Measurements from ENCODE around the gene DNAJC1. TPM values are rescaled to one million over a fixed set of nuclear protein-coding genes. Genes with fewer than 3 reads are reported as not detected.
"Not testable (repeated sequence)": the region's sequence is repeated elsewhere in the genome, so short reads cannot be mapped to it uniquely, and the experiment has no call there.

DNAJC1 gene
- total RNA-seq, 1 experiment from 2014 or later = 12.9 TPM

DNA sequence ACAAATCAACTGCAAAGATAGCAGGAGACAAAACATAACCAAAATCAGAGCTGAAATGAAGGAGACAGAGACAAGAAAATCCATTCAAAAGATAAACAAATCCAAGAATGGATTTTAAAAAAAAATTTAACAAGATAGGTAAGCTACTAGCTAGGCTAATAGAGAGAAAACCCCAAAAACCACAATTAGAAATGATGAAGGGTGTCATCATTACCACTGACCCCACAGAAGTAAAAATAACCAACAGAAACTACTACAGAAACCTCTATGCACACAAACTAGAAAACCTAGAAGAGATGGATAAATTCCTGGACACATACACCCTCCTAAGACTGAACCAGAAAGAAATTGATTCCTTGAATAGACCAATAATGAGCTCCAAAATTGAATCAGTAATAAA, 117.6 kb downstream of the DNAJC1 start:
- no TSS peak for BruUV-seq (replicated peaks)
- Histone ChIP-seq H3K4me3 (ENCODE audit: low read depth in 2 of 2, low read length in 2 of 2) (no peak overlapping the region), H3K27me3 (ENCODE audit: control insufficient read depth, insufficient read depth, low read length) (no peaks in the 10 kb centered on the region), H3K27ac (ENCODE audit: low read length) (no peak overlapping the region), H3K36me3 (ENCODE audit: control insufficient read depth, insufficient read depth, low read length) (no peaks in the 10 kb centered on the region), H3K4me1 (ENCODE audit: control insufficient read depth, insufficient read depth, low read length) (no peaks in the 10 kb centered on the region), H3K9me3 (ENCODE audit: control insufficient read depth, insufficient read depth, low read depth, low read length) (no peaks in the 10 kb centered on the region)
- in situ Hi-C loops (cut with HindIII; ENCODE audit: low pct_unique_long_range_greater_than_20kb, low sequenced_read_pairs) = no loop called here
- TF ChIP-seq TCF7L2 (IDR thresholded peaks at IDR 0.05; ENCODE audit: low read depth, low read length) = no peak
- no peak for TF ChIP-seq CTCF (IDR thresholded peaks at IDR 0.05)
- no peak for TF ChIP-seq REST (IDR thresholded peaks at IDR 0.05; ENCODE audit: insufficient read depth in 1 of 2, low read depth in 2 of 2, low read length in 1 of 2)
- TF ChIP-seq SIN3A (IDR thresholded peaks at IDR 0.05; ENCODE audit: borderline replicate concordance, insufficient read depth, low read depth, low read length) = no peak
- no peak for TF ChIP-seq POLR2AphosphoS5 (IDR thresholded peaks at IDR 0.05; ENCODE audit: low read depth, low read length)
- ATAC-seq (no peak), DNase-seq (ENCODE audit: low read depth, low spot score) (no peak)
- intact Hi-C loops (cut with micrococcal nuclease; ENCODE audit: unreplicated experiment) = no loop called here
- POLR2A ChIA-PET = no interaction called here
- CTCF ChIA-PET = no interaction called here

- ChIA-PET CTCF (no interaction called here), POLR2A (no interaction called here)
- DNase-seq (ENCODE audit: low read depth, low spot score) = no peak
- Histone ChIP-seq H3K4me3 (ENCODE audit: low read depth in 2 of 2, low read length in 2 of 2) (no peak overlapping the region), H3K27ac (ENCODE audit: low read length) (no peak overlapping the region), H3K9me3 (ENCODE audit: control insufficient read depth, insufficient read depth, low read depth, low read length) (no peaks in the 10 kb centered on the region; the same call in 1 of the 2 replicates), H3K36me3 (ENCODE audit: control insufficient read depth, insufficient read depth, low read length) (no peaks in the 10 kb centered on the region), H3K4me1 (ENCODE audit: control insufficient read depth, insufficient read depth, low read length) (no peaks in the 10 kb centered on the region), H3K27me3 (ENCODE audit: control insufficient read depth, insufficient read depth, low read length) (no peaks in the 10 kb centered on the region)
- TF ChIP-seq REST (IDR thresholded peaks at IDR 0.05; ENCODE audit: insufficient read depth in 1 of 2, low read depth in 2 of 2, low read length in 1 of 2) = no peak
- TF ChIP-seq POLR2AphosphoS5 (IDR thresholded peaks at IDR 0.05; ENCODE audit: low read depth, low read length) = no peak
- TF ChIP-seq CTCF (IDR thresholded peaks at IDR 0.05) = no peak
- TF ChIP-seq TCF7L2 (IDR thresholded peaks at IDR 0.05; ENCODE audit: low read depth, low read length) = no peak
- no peak for TF ChIP-seq SIN3A (IDR thresholded peaks at IDR 0.05; ENCODE audit: borderline replicate concordance, insufficient read depth, low read depth, low read length)
- intact Hi-C loops (cut with micrococcal nuclease; ENCODE audit: unreplicated experiment) (no loop called here), in situ Hi-C loops (cut with HindIII; ENCODE audit: low pct_unique_long_range_greater_than_20kb, low sequenced_read_pairs) (no loop called here)
- no TSS peak for BruUV-seq (replicated peaks)
- no peak for ATAC-seq
Measured at GRCh38 chr10:21873198-21873597, 130.3 kb downstream of the DNAJC1 start.

DNA sequence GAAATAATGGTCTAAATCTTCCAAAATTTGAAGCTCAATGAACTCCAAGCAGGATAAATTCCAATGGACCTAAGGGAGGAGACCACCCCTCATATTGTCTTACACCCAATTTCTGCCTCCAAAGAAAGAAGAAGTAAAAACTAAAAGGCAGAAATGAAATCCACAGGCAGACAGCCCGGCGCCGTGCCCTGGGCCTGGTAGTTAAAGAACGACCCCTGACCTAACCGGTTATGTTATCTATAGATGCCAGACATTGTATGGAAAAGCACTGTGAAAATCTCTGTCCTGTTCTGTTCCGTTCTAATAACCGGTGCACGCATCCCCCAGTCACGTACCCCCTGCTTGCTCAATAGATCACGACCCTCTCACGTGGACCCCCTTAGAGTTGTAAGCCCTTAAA, 130.8 kb downstream of the DNAJC1 start:
- intact Hi-C loops (cut with micrococcal nuclease; ENCODE audit: unreplicated experiment); ATAC-seq; H3K4me1 ChIP-seq (ENCODE audit: control insufficient read depth, insufficient read depth, low read length); H3K4me3 ChIP-seq (ENCODE audit: low read depth in 2 of 2, low read length in 2 of 2); CTCF ChIA-PET; H3K27ac ChIP-seq (ENCODE audit: low read length); H3K9me3 ChIP-seq (ENCODE audit: control insufficient read depth, insufficient read depth, low read depth, low read length); H3K27me3 ChIP-seq (ENCODE audit: control insufficient read depth, insufficient read depth, low read length); POLR2A ChIA-PET; in situ Hi-C loops (cut with HindIII; ENCODE audit: low pct_unique_long_range_greater_than_20kb, low sequenced_read_pairs); H3K36me3 ChIP-seq (ENCODE audit: control insufficient read depth, insufficient read depth, low read length); DNase-seq (ENCODE audit: low read depth, low spot score); BruUV-seq (replicated peaks): not testable (repeated sequence)

Measured in Panc1 (cell line).